Measurements from ENCODE around the gene ARMC2. TPM values are rescaled to one million over a fixed set of nuclear protein-coding genes. Genes with fewer than 3 reads are reported as not detected.

Gene ARMC2
- total and polyA plus RNA-seq, 2 donors (not counting 1 experiment from before 2014, with no cell fraction given), result 4.8 to 9.9 TPM

DNA sequence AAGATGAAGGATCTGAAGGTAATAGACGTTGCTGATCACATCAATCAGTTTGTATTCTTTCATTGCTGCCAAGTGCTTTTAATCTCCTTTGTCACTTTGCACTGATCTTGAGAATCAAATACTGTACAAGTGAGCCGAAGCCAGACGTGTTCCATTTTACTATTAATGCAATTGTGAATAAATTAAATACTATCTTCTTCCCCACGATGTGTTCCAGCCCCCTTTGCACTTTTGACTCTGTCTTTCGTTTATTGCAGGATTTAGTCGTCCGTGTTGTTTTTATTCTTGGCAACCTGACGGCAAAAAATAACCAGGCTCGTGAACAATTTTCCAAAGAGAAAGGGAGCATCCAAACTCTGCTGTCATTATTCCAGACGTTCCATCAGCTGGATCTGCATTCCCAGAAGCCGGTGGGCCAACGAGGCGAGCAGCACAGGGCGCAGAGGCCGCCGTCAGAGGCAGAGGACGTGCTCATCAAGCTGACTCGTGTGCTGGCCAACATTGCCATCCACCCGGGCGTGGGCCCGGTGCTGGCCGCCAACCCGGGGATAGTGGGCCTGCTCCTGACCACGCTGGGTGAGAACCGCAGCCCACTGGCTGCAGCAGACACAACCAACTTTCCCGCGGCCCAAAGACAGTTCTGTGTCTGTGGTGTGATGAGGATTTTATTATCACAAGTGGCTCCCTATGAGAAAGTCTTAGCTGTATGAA, 104.7 kb downstream of the ARMC2 start:
- H3K4me2 ChIP-seq (replicated peaks; ENCODE audit: low read depth, low read length, poor library complexity, severe bottlenecking), result no peak overlapping the region
- no peaks in the 10 kb centered on the region for H3K79me2 ChIP-seq (ENCODE audit: control insufficient read depth, insufficient read depth, low read length)
- ATAC-seq (ENCODE audit: low read depth), result no peak
- DNase-seq, result no peak
- intact Hi-C loops (cut with micrococcal nuclease), result no loop called here
- CTCF ChIA-PET, result interaction anchor here (1.0 kb wide), 2 partner anchors 19 to 96 kb away, joined by 3 read pairs; no protein-coding TSS in a partner anchor
- POLR2A ChIA-PET, result no interaction called here
- no peaks in the 10 kb centered on the region for H4K20me1 ChIP-seq (ENCODE audit: control insufficient read depth, insufficient read depth, low read length, poor library complexity, severe bottlenecking)
- Mint-ChIP-seq H3K27me3 (no peaks in the 10 kb centered on the region), H3K4me1 (peaks cover 11% of the 10 kb centered on the region), H3K27ac (no peak overlapping the region), H3K9me3 (ENCODE audit: insufficient read depth) (no peaks in the 10 kb centered on the region), H3K4me3 (no peak overlapping the region)
- no peak overlapping the region for H2AFZ ChIP-seq (ENCODE audit: insufficient read depth, low read depth, low read length, poor library complexity, severe bottlenecking)
- no peak overlapping the region for H3K9ac ChIP-seq (ENCODE audit: low read length)
- 95% methylated on average over 17 of the region's 27 CpGs for WGBS (ENCODE audit: insufficient coverage)
- no peaks in the 10 kb centered on the region for H3K27me3 ChIP-seq (replicated peaks in 1 of 4; ENCODE audit: control extremely low read depth in 1 of 4, control insufficient read depth in 3 of 4, insufficient read depth in 4 of 4, low read length in 3 of 4)
- peaks cover 0 to 3% (median 0%) of the 10 kb centered on the region in 3 donors for H3K9me3 ChIP-seq (ENCODE audit: control extremely low read depth in 1 of 3, control insufficient read depth in 2 of 3, insufficient read depth in 1 of 3, low read length in 2 of 3)
- H3K4me1 ChIP-seq (ENCODE audit: control insufficient read depth in 2 of 2, insufficient read depth in 2 of 2, low read length in 2 of 2), result peaks cover 9 to 16% of the 10 kb centered on the region in 2 donors
- no peaks in the 10 kb centered on the region for H3K36me3 ChIP-seq (replicated peaks in 1 of 2; ENCODE audit: control extremely low read depth in 1 of 2, control insufficient read depth in 1 of 2, extremely low read depth in 1 of 2, insufficient read depth in 2 of 2, low read length in 1 of 2)
- H3K27ac ChIP-seq (ENCODE audit: low read length in 2 of 2), result no peak overlapping the region
- TF ChIP-seq, protein P1, sequence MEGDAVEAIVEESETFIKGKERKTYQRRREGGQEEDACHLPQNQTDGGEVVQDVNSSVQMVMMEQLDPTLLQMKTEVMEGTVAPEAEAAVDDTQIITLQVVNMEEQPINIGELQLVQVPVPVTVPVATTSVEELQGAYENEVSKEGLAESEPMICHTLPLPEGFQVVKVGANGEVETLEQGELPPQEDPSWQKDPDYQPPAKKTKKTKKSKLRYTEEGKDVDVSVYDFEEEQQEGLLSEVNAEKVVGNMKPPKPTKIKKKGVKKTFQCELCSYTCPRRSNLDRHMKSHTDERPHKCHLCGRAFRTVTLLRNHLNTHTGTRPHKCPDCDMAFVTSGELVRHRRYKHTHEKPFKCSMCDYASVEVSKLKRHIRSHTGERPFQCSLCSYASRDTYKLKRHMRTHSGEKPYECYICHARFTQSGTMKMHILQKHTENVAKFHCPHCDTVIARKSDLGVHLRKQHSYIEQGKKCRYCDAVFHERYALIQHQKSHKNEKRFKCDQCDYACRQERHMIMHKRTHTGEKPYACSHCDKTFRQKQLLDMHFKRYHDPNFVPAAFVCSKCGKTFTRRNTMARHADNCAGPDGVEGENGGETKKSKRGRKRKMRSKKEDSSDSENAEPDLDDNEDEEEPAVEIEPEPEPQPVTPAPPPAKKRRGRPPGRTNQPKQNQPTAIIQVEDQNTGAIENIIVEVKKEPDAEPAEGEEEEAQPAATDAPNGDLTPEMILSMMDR (IDR thresholded peaks at IDR 0.05), result no peak
- TF ChIP-seq EZH2 (IDR thresholded peaks at IDR 0.05; ENCODE audit: borderline replicate concordance, insufficient read depth, low read depth, low read length, poor library complexity, severe bottlenecking), result no peak
- no peak overlapping the region for H3K4me3 ChIP-seq (ENCODE audit: control extremely low read depth in 1 of 5, extremely low read depth in 1 of 5, insufficient read depth in 1 of 5, low read depth in 2 of 5, low read length in 4 of 5)

DNA sequence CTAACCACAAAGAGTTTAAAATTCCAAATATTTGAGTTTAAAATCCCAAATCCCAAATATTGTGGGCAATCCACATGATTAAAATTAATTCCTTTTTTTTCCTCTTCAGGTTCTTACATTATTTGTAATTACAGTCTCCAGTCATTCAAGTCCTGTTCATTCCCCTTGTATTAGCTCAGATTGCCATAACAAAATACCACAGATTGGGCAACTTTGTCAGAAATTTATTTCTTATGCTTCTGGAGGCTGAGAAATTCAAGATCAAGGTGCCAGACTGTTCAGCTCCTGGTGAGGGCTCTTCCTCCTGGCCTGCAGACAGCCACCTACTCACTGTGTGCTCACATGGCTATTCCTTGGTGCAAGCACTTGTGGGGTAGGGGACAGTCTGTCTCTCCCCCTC, 105.5 kb downstream of the ARMC2 start:
- no peak for TF ChIP-seq EZH2 (IDR thresholded peaks at IDR 0.05; ENCODE audit: borderline replicate concordance, insufficient read depth, low read depth, low read length, poor library complexity, severe bottlenecking)
- TF ChIP-seq, protein P1 (IDR thresholded peaks at IDR 0.05), result no peak
- peaks cover 5% of the 10 kb centered on the region for H3K4me1 Mint-ChIP-seq
- DNase-seq (no peak), ATAC-seq (ENCODE audit: low read depth) (no peak)
- Histone ChIP-seq H3K9me3 (ENCODE audit: control extremely low read depth in 1 of 3, control insufficient read depth in 2 of 3, insufficient read depth in 1 of 3, low read length in 2 of 3) (peaks cover 0 to 3% (median 0%) of the 10 kb centered on the region in 3 donors), H3K4me2 (replicated peaks; ENCODE audit: low read depth, low read length, poor library complexity, severe bottlenecking) (no peak overlapping the region), H3K27me3 (replicated peaks in 1 of 4; ENCODE audit: control extremely low read depth in 1 of 4, control insufficient read depth in 3 of 4, insufficient read depth in 4 of 4, low read length in 3 of 4) (no peaks in the 10 kb centered on the region), H3K79me2 (ENCODE audit: control insufficient read depth, insufficient read depth, low read length) (no peaks in the 10 kb centered on the region), H3K4me3 (ENCODE audit: control extremely low read depth in 1 of 5, extremely low read depth in 1 of 5, insufficient read depth in 1 of 5, low read depth in 2 of 5, low read length in 4 of 5) (no peak overlapping the region), H3K9ac (ENCODE audit: low read length) (no peak overlapping the region), H3K27ac (ENCODE audit: low read length in 2 of 2) (no peak overlapping the region), H2AFZ (ENCODE audit: insufficient read depth, low read depth, low read length, poor library complexity, severe bottlenecking) (no peak overlapping the region), H4K20me1 (ENCODE audit: control insufficient read depth, insufficient read depth, low read length, poor library complexity, severe bottlenecking) (no peaks in the 10 kb centered on the region), H3K4me1 (ENCODE audit: control insufficient read depth in 2 of 2, insufficient read depth in 2 of 2, low read length in 2 of 2) (peaks cover 3 to 10% of the 10 kb centered on the region in 2 donors), H3K36me3 (replicated peaks in 1 of 2; ENCODE audit: control extremely low read depth in 1 of 2, control insufficient read depth in 1 of 2, extremely low read depth in 1 of 2, insufficient read depth in 2 of 2, low read length in 1 of 2) (no peaks in the 10 kb centered on the region)
- no peaks in the 10 kb centered on the region for H3K27me3 Mint-ChIP-seq
- ChIA-PET CTCF (interaction anchor here (1.0 kb wide), 1 partner anchor 18 kb away, joined by 3 read pairs; no protein-coding TSS in a partner anchor), POLR2A (no interaction called here)
- intact Hi-C loops (cut with micrococcal nuclease), result no loop called here
- H3K9me3 Mint-ChIP-seq (ENCODE audit: insufficient read depth), result no peaks in the 10 kb centered on the region
- no peak overlapping the region for H3K4me3 Mint-ChIP-seq
- no peak overlapping the region for H3K27ac Mint-ChIP-seq

All from B cell (primary cell).